NK-92 (cell line): ENCODE data around the gene TMEM132C.

Experiments used
- DNase-seq: peaks from one replicate; lab custom pipeline; 2025; ENCODE audit not compliant: unreplicated experiment; lab: John Stamatoyannopoulos, UW

Gene TMEM132C

GRCh38 chr12:128415036-128415560 is 148.1 kb downstream of the TMEM132C start:
- DNase-seq, result no peak

- no peak for DNase-seq
Measured at GRCh38 chr12:128418944-128419343, 152.0 kb downstream of the TMEM132C start.

GRCh38 chr12:128420163-128420562 is 153.2 kb downstream of the TMEM132C start:
- no peak for DNase-seq

GRCh38 chr12:128421375-128421774 is 154.4 kb downstream of the TMEM132C start:
- no peak for DNase-seq

- DNase-seq, result no peak
Measured at GRCh38 chr12:128423205-128423604, 156.2 kb downstream of the TMEM132C start.

- DNase-seq, result no peak
Measured at GRCh38 chr12:128424931-128425431, 158.0 kb downstream of the TMEM132C start.

GRCh38 chr12:128425666-128426331 is 158.8 kb downstream of the TMEM132C start:
- DNase-seq, result no peak

GRCh38 chr12:128426511-128426910 is 159.5 kb downstream of the TMEM132C start:
- no peak for DNase-seq

GRCh38 chr12:128439796-128440195 is 172.8 kb downstream of the TMEM132C start:
- no peak for DNase-seq

- DNase-seq, result no peak
Measured at GRCh38 chr12:128442096-128442495, 175.1 kb downstream of the TMEM132C start.

GRCh38 chr12:128444598-128444997 is 177.6 kb downstream of the TMEM132C start:
- no peak for DNase-seq

- no peak for DNase-seq
Measured at GRCh38 chr12:128445415-128446127, 178.6 kb downstream of the TMEM132C start.

- DNase-seq, result no peak
Measured at GRCh38 chr12:128449146-128449894, 182.3 kb downstream of the TMEM132C start.

GRCh38 chr12:128450810-128451209 is 183.8 kb downstream of the TMEM132C start:
- DNase-seq, result no peak

GRCh38 chr12:128455851-128456250 is 188.9 kb downstream of the TMEM132C start:
- DNase-seq, result no peak

- no peak for DNase-seq
Measured at GRCh38 chr12:128456922-128457321, 190.0 kb downstream of the TMEM132C start.

- DNase-seq, result no peak
Measured at GRCh38 chr12:128458301-128458974, 191.5 kb downstream of the TMEM132C start.

- DNase-seq, result no peak
Measured at GRCh38 chr12:128459067-128459466, 192.1 kb downstream of the TMEM132C start.

GRCh38 chr12:128463881-128464280 is 196.9 kb downstream of the TMEM132C start:
- no peak for DNase-seq

GRCh38 chr12:128467882-128468281 is 200.9 kb downstream of the TMEM132C start:
- no peak for DNase-seq

- no peak for DNase-seq
Measured at GRCh38 chr12:128468926-128469325, 202.0 kb downstream of the TMEM132C start.
